Lung (tissue), 12 donors: ENCODE measurements around the gene NTN1. TPM values are rescaled to one million over a fixed set of nuclear protein-coding genes. Genes with fewer than 3 reads are reported as not detected.

Source experiments
- ATAC-seq: fragments of 200-7000 bp; cut with Tn5 transposase; one replicate; pipeline ENCODE4 v1.9.1; 2020; ENCODE audit warnings: moderate number of reproducible peaks; ENCODE audit not compliant: insufficient read depth, low FRiP score
- DNase-seq, 3 donors: peaks; one replicate each; pipeline ENCODE4 v3.0.0-alpha.2; 2013 to 2017
- H3K27ac ChIP-seq, 2 donors: one replicate each; pipeline ENCODE4 v1.5.1; 2013; ENCODE audit warnings: mild to moderate bottlenecking in 2 of 2, moderate library complexity in 2 of 2, control low read depth in 1 of 2, inconsistent platforms in 1 of 2, low read depth in 1 of 2, low read length in 1 of 2
- H3K27me3 ChIP-seq, 3 donors: one replicate each; pipeline ENCODE4 v1.5.1; 2013; ENCODE audit warnings: low read length in 2 of 3; ENCODE audit not compliant: control insufficient read depth in 3 of 3, insufficient read depth in 3 of 3
- H3K36me3 ChIP-seq, 4 donors: one replicate each; pipeline ENCODE4 v1.5.1; 2013; ENCODE audit warnings: low read length in 4 of 4, mild to moderate bottlenecking in 1 of 4, moderate library complexity in 1 of 4; ENCODE audit not compliant: control insufficient read depth in 4 of 4, insufficient read depth in 4 of 4
- H3K4me1 ChIP-seq, 5 donors: one replicate each; pipeline ENCODE4 v1.5.1; 2013; ENCODE audit warnings: low read length in 5 of 5, mild to moderate bottlenecking in 2 of 5, moderate library complexity in 1 of 5; ENCODE audit not compliant: control insufficient read depth in 5 of 5, insufficient read depth in 5 of 5
- H3K4me3 ChIP-seq: one replicate; pipeline ENCODE4 v1.5.1; 2013; ENCODE audit warnings: mild to moderate bottlenecking, control low read depth, moderate library complexity
- H3K9ac ChIP-seq, 2 donors: one replicate each; pipeline ENCODE4 v1.5.1; 2013; ENCODE audit warnings: low read length in 2 of 2, control low read depth in 1 of 2; ENCODE audit not compliant: insufficient read depth in 1 of 2
- H3K9me3 ChIP-seq, 4 donors: one replicate each; pipeline ENCODE4 v1.5.1; 2013; ENCODE audit warnings: low read length in 3 of 4, mild to moderate bottlenecking in 1 of 4, moderate library complexity in 1 of 4; ENCODE audit not compliant: control insufficient read depth in 4 of 4, insufficient read depth in 3 of 4
- CTCF ChIP-seq: IDR thresholded peaks from 2 replicates; pipeline ENCODE4 v1.5.1; 2012; ENCODE audit warnings: mild to moderate bottlenecking; ENCODE audit errors: control extremely low read depth, extremely low read depth
- WGBS, 2 donors: extraction: QIAGEN DNeasy Blood & Tissue Kit; methylation state at CpG; one replicate each; pipeline ENCODE4 v1.1.7; 2013; 5-methylcytosine and 5-hydroxymethylcytosine counted together
- polyA plus RNA-seq, 2 donors: library from polyadenylated mRNA; stranded (reverse); fragments of 200-250 nt; gene quantifications; one replicate each; pipeline ENCODE4 v1.2.1, GENCODE V29; 2013
- total RNA-seq, 2 donors: library from RNA; depleted of rRNA in 1 of 2; stranded (reverse); fragments of >200 nt in 1 of 2; gene quantifications; one replicate each; pipeline ENCODE4 v1.2.1, GENCODE V29; 2014 to 2021
- donor health status: control.
- donor health status: control.
- donor health status: Bipolar disorder and iron deficiency.
- donor health status: healthy.
- donor health status: DM: yes; HTN: yes; CAD: no.

The NTN1 gene
- total and polyA plus RNA-seq, 4 donors = 3.6 to 17.1 (median 7.8) TPM

- Histone ChIP-seq H3K9me3 (no peaks in the 10 kb centered on the region), H3K27me3 (peaks cover 0 to 12% (median 2%) of the 10 kb centered on the region in 3 donors), H3K36me3 (no peaks in the 10 kb centered on the region), H3K27ac (no peak overlapping the region), H3K4me3 (no peak overlapping the region), H3K4me1 (peaks cover 0 to 4% (median 0%) of the 10 kb centered on the region in 5 donors), H3K9ac (no peak overlapping the region)
- DNase-seq (no peak), ATAC-seq (no peak)
- 80 to 90% methylated on average over 10 of the region's 10 CpGs for WGBS, 2 donors
- no peak for TF ChIP-seq CTCF
Observed at GRCh38 chr17:9124554-9124935, 103.2 kb downstream of the NTN1 start.

- no peak for ATAC-seq
- H3K27ac ChIP-seq = no peak overlapping the region
- DNase-seq = no peak
- peaks cover 0 to 12% (median 2%) of the 10 kb centered on the region in 3 donors for H3K27me3 ChIP-seq
- no peaks in the 10 kb centered on the region for H3K9me3 ChIP-seq
- peaks cover 0 to 4% (median 0%) of the 10 kb centered on the region in 5 donors for H3K4me1 ChIP-seq
- no peaks in the 10 kb centered on the region for H3K36me3 ChIP-seq
- H3K9ac ChIP-seq = no peak overlapping the region
- H3K4me3 ChIP-seq = no peak overlapping the region
- 88 to 93% methylated on average over 8 of the region's 8 CpGs for WGBS, 2 donors
- TF ChIP-seq CTCF = no peak
Observed at GRCh38 chr17:9125722-9126121, 104.4 kb downstream of the NTN1 start.

GRCh38 chr17:9127340-9127739 is 106.0 kb downstream of the NTN1 start:
- Histone ChIP-seq H3K4me3 (no peak overlapping the region), H3K9me3 (no peaks in the 10 kb centered on the region), H3K27me3 (peaks cover 0 to 18% (median 2%) of the 10 kb centered on the region in 3 donors), H3K4me1 (peaks cover 0 to 4% (median 0%) of the 10 kb centered on the region in 5 donors), H3K27ac (no peak overlapping the region), H3K36me3 (no peaks in the 10 kb centered on the region), H3K9ac (no peak overlapping the region)
- DNase-seq = no peak
- WGBS, 2 donors = 93 to 94% methylated on average over 7 of the region's 7 CpGs
- ATAC-seq = no peak
- no peak for TF ChIP-seq CTCF

- DNase-seq (no peak), ATAC-seq (no peak)
- H3K9me3 ChIP-seq = no peaks in the 10 kb centered on the region
- H3K9ac ChIP-seq = no peak overlapping the region
- WGBS, 2 donors = 92 to 98% methylated on average over 5 of the region's 5 CpGs
- no peak overlapping the region for H3K27ac ChIP-seq
- H3K36me3 ChIP-seq = no peaks in the 10 kb centered on the region
- H3K4me3 ChIP-seq = no peak overlapping the region
- TF ChIP-seq CTCF = no peak
- no peaks in the 10 kb centered on the region for H3K4me1 ChIP-seq
- H3K27me3 ChIP-seq = peaks cover 0 to 20% (median 0%) of the 10 kb centered on the region in 3 donors
Observed at GRCh38 chr17:9131371-9131770, 110.1 kb downstream of the NTN1 start.
